NT2/D1 (cell line): Measurements from ENCODE around the gene TMEM45A.

Experiments used
- YY1 ChIP-seq: IDR thresholded peaks from 2 replicates; pipeline ENCODE4 v1.6.1; 2011; ENCODE audit not compliant: insufficient read length, insufficient read depth
- ZNF274 ChIP-seq: IDR thresholded peaks from 2 replicates; pipeline ENCODE4 v1.6.1; 2011; ENCODE audit warnings: mild to moderate bottlenecking, low read depth, low read length

DNA sequence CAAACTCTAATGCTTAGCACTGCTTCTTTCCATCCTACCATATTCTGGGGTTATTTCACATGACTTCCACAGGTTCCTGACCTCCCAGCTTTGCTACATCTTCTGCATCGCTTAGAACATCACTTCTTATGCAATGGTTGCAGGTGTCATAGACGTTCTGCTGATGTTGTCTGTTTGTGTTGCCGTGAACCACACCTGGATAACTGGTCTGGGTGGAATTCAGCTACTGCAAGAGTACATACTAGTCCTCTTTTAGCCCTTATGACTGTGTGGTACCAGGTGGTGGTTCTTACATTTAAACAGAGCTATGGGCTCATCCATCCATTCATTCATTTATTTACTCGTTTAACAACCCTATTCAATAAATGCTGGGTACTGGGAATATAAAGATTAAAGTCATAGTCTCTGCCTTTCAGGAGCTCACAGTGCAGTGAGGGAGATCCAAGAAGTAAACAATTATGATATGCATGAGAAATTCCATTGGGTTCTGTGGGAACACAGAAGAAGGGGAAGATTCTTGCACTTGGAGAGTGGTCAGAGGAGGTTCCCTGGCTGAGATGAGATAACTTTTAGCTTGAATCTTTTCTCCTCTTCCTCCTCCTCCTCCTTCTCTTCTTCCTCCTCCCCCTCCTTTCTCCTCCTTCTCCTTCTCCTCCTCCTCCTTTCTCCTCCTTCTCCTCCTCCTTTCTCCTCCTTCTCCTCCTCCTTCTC, 30.8 kb downstream of the TMEM45A start:
- no peak for TF ChIP-seq YY1
- TF ChIP-seq ZNF274, result no peak
